Right atrium auricular region (tissue), 2 donors: Measurements from ENCODE around the gene SEMA4D. TPM values are rescaled to one million over a fixed set of nuclear protein-coding genes. Genes with fewer than 3 reads are reported as not detected.
"Not testable (repeated sequence)": the region's sequence is repeated elsewhere in the genome, so short reads cannot be mapped to it uniquely, and the experiment has no call there.

Source experiments
- DNase-seq: peaks from one replicate; pipeline ENCODE4 v3.0.0-alpha.2; 2019; ENCODE audit warnings: low spot score
- H3K27ac ChIP-seq, 2 donors: fragments of 200-600 bp; sonication (generic); 1 replicate in 1 of 2; 2 replicates in 1 of 2; pipeline ENCODE4 v1.5.1; 2016 to 2019
- H3K27me3 ChIP-seq, 2 donors: fragments of 200-600 bp; sonication (generic); one replicate each; pipeline versions ENCODE4 v1.5.1 to v1.6.0; 2017 to 2019
- H3K36me3 ChIP-seq: fragments of 200-600 bp; sonication (generic); one replicate; pipeline ENCODE4 v1.5.1; 2016
- H3K4me1 ChIP-seq, 2 donors: fragments of 200-600 bp; sonication (generic); one replicate each; pipeline versions ENCODE4 v1.5.1 to v1.6.0; 2017 to 2019
- H3K4me3 ChIP-seq, 2 donors: fragments of 200-600 bp; sonication (generic); 1 replicate in 1 of 2; 2 replicates in 1 of 2; pipeline ENCODE4 v1.5.1; 2017 to 2019; ENCODE audit warnings: mild to moderate bottlenecking in 1 of 2, moderate library complexity in 1 of 2
- H3K9me3 ChIP-seq, 2 donors: fragments of 200-600 bp; sonication (generic); one replicate each; pipeline ENCODE4 v1.5.1; 2019
- CTCF ChIP-seq, 2 donors: fragments of 200-600 bp; sonication (generic); IDR thresholded peaks; one replicate each; pipeline ENCODE4 v1.5.1; 2019; ENCODE audit warnings: antibody characterized with exemption in 2 of 2
- total RNA-seq, 2 donors: library from RNA; depleted of rRNA; stranded (reverse); fragments of >200 nt; gene quantifications; one replicate each; pipeline ENCODE4 v1.1.0, GENCODE V29; 2016

SEMA4D gene
- total RNA-seq, 2 donors from 2014 or later: 14.6 to 22.1 TPM

- no peaks in the 10 kb centered on the region for H3K36me3 ChIP-seq
- no peak overlapping the region for H3K27ac ChIP-seq
- H3K4me1 ChIP-seq: peaks cover 0 to 8% of the 10 kb centered on the region in 2 donors
- no peak for DNase-seq
- no peaks in the 10 kb centered on the region for H3K9me3 ChIP-seq
- no peak for TF ChIP-seq CTCF (IDR thresholded peaks at IDR 0.05)
- H3K27me3 ChIP-seq: no peaks in the 10 kb centered on the region
- no peak overlapping the region for H3K4me3 ChIP-seq
Measured at GRCh38 chr9:89482901-89483361, 15.0 kb downstream of the SEMA4D start.

- no peak overlapping the region for H3K4me3 ChIP-seq
- H3K27ac ChIP-seq: no peak overlapping the region
- no peaks in the 10 kb centered on the region for H3K27me3 ChIP-seq
- H3K4me1 ChIP-seq: peaks cover 0 to 14% of the 10 kb centered on the region in 2 donors
- no peaks in the 10 kb centered on the region for H3K36me3 ChIP-seq
- no peak for TF ChIP-seq CTCF (IDR thresholded peaks at IDR 0.05)
- H3K9me3 ChIP-seq: no peaks in the 10 kb centered on the region
- DNase-seq: no peak
Measured at GRCh38 chr9:89482056-89482851, 15.7 kb downstream of the SEMA4D start.

- DNase-seq: no peak
- Histone ChIP-seq H3K27me3 (no peaks in the 10 kb centered on the region), H3K4me1 (peaks cover 0 to 21% of the 10 kb centered on the region in 2 donors), H3K4me3 (no peak overlapping the region), H3K27ac (no peak overlapping the region), H3K9me3 (no peaks in the 10 kb centered on the region), H3K36me3 (no peaks in the 10 kb centered on the region)
- no peak for TF ChIP-seq CTCF (IDR thresholded peaks at IDR 0.05)
Measured at GRCh38 chr9:89481538-89481915, 16.4 kb downstream of the SEMA4D start.

GRCh38 chr9:89480825-89481537 is 16.9 kb downstream of the SEMA4D start:
- H3K4me3 ChIP-seq: no peak overlapping the region
- no peaks in the 10 kb centered on the region for H3K9me3 ChIP-seq
- no peaks in the 10 kb centered on the region for H3K27me3 ChIP-seq
- no peaks in the 10 kb centered on the region for H3K36me3 ChIP-seq
- peaks cover 0 to 27% of the 10 kb centered on the region in 2 donors for H3K4me1 ChIP-seq
- H3K27ac ChIP-seq: no peak overlapping the region
- no peak for DNase-seq
- no peak for TF ChIP-seq CTCF (IDR thresholded peaks at IDR 0.05)

- H3K9me3 ChIP-seq, H3K36me3 ChIP-seq, DNase-seq, H3K27ac ChIP-seq, H3K27me3 ChIP-seq, H3K4me3 ChIP-seq: not testable (repeated sequence)
- peaks cover 0 to 27% of the 10 kb centered on the region in 2 donors for H3K4me1 ChIP-seq
Measured at GRCh38 chr9:89480372-89480771, 17.5 kb downstream of the SEMA4D start.

GRCh38 chr9:89479669-89480011 is 18.3 kb downstream of the SEMA4D start:
- not testable (repeated sequence) for H3K27me3 ChIP-seq, H3K36me3 ChIP-seq, H3K4me3 ChIP-seq, DNase-seq, H3K9me3 ChIP-seq, H3K27ac ChIP-seq
- peaks cover 0 to 27% of the 10 kb centered on the region in 2 donors for H3K4me1 ChIP-seq
